Measurements from ENCODE around the gene SLC17A7. TPM values are rescaled to one million over a fixed set of nuclear protein-coding genes. Genes with fewer than 3 reads are reported as not detected.

SLC17A7 gene
- total and polyA plus RNA-seq, 2 of the 13 experiments (the other 11 are each of a cell fraction or from before 2014, with no cell fraction given), result 0.32 TPM; not detected in 1

GRCh38 chr19:49479975-49480628, 38.8 kb upstream of the SLC17A7 start:
- in situ Hi-C loops (cut with HindIII; ENCODE audit: extremely low pct_ligation_motif_present, low pct_unique_long_range_greater_than_20kb), result no loop called here
- no peak for ATAC-seq

More at GRCh38 chr19:49479975-49480628, 38.8 kb upstream of the SLC17A7 start:
- no peak for FAIRE-seq
- Histone ChIP-seq H3K4me2 (ENCODE audit: low read depth, low read length) (peak overlapping the region; percentile 29; the same call in 1 of the 2 replicates), H3K9me3 (ENCODE audit: low read length) (no peaks in the 10 kb centered on the region), H3K79me2 (ENCODE audit: insufficient read depth, low read length) (no peaks in the 10 kb centered on the region), H4K20me1 (ENCODE audit: insufficient read depth, low read length) (no peaks in the 10 kb centered on the region), H3K9ac (ENCODE audit: insufficient read depth, low read depth, low read length) (no peak overlapping the region), H3K36me3 (replicated peaks in 1 of 2; ENCODE audit: control insufficient read depth in 1 of 2, insufficient read depth in 2 of 2, low read length in 2 of 2) (no peaks in the 10 kb centered on the region), H3K4me3 (replicated peaks in 1 of 3; ENCODE audit: insufficient read depth in 1 of 3, low read depth in 2 of 3, low read length in 3 of 3) (no peak overlapping the region; a peak in 1 of 6 replicates), H3K4me1 (ENCODE audit: insufficient read depth, low read length) (peaks cover 38% of the 10 kb centered on the region), H3K27ac (ENCODE audit: extremely low read length, insufficient read depth, low read length) (peak overlapping the region; percentile 21), H2AFZ (ENCODE audit: low read length) (no peak overlapping the region), H3K27me3 (ENCODE audit: control insufficient read depth in 1 of 2, insufficient read depth in 2 of 2, low read length in 2 of 2) (no peaks in the 10 kb centered on the region; a peak in 1 of 5 replicates)
- BruUV-seq (replicated peaks), result no TSS peak
- ChIA-PET POLR2A (interaction anchor here (1.0 to 1.8 kb wide), 5 partner anchors 12 to 117 kb away, joined by 3 to 10 read pairs (median 6); partner anchors contain the start of genes ALDH16A1, NOSIP, PRRG2 and RPS11), CTCF (ENCODE audit: low intra/inter-chr PET ratio, low total read pairs) (no interaction called here)
- WGBS (ENCODE audit: low lambda C conversion rate), result 84% methylated on average over 9 of the region's 14 CpGs
- DNase-seq (ENCODE audit: low spot score), result no peak
- intact Hi-C loops (cut with micrococcal nuclease; ENCODE audit: unreplicated experiment), result no loop called here
- no peak for TF ChIP-seq THAP9 (CRISPR knock-in tag; IDR thresholded peaks at IDR 0.05; ENCODE audit: borderline replicate concordance)
- 0 out of 2 replicates have a peak, but pooled peaks have one; percentile 53 for TF ChIP-seq ZMYM3 (CRISPR knock-in tag; IDR thresholded peaks at IDR 0.05)
- TF ChIP-seq U2AF1 (optimal IDR thresholded peaks at IDR 0.05; ENCODE audit: low read depth, low read length), result no peak
- TF ChIP-seq ZNF768 (CRISPR knock-in tag; IDR thresholded peaks at IDR 0.05), result peak; percentile 98
- no peak for TF ChIP-seq HNF1A (IDR thresholded peaks at IDR 0.05; ENCODE audit: low read depth)
- TF ChIP-seq HNF1A (CRISPR knock-in tag; IDR thresholded peaks at IDR 0.05; ENCODE audit: borderline replicate concordance), result no peak
- TF ChIP-seq FOXA3 (CRISPR knock-in tag; IDR thresholded peaks at IDR 0.05), result no peak
- no peak for TF ChIP-seq DBP (CRISPR knock-in tag; IDR thresholded peaks at IDR 0.05; ENCODE audit: not compliant biosample characterization)
- TF ChIP-seq IRX3 (CRISPR knock-in tag; IDR thresholded peaks at IDR 0.05; ENCODE audit: borderline replicate concordance, low read depth), result no peak
- no peak for TF ChIP-seq TMF1 (CRISPR knock-in tag; IDR thresholded peaks at IDR 0.05; ENCODE audit: low read depth)
- TF ChIP-seq ZNF234 (CRISPR knock-in tag; conservative IDR thresholded peaks at IDR 0.05), result no peak
- no peak for TF ChIP-seq ZNF704 (CRISPR knock-in tag; IDR thresholded peaks at IDR 0.05; ENCODE audit: borderline replicate concordance)
- TF ChIP-seq ZNF263 (CRISPR knock-in tag; IDR thresholded peaks at IDR 0.05), result peak; percentile 33; the same call in 1 of the 2 replicates
